ENCODE data around the gene SDHC.

DNA sequence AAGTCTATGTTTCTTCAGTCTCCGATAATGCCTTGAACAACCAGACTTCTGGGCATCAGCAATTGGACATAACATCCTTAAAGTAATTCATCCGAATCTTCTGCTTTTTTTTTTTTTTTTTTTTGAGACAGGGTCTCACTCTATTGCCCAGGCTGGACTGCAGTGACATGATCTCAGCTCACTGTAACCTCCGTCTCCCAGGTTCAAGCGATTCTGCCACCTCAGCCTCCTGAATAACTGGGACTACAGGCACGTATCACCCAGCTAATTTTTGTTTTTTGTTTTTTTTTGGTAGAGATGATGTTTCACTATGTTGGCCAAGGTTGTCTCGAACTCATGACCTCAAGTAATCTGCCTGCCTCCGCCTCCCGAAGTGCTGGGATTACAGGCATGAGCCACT is 77.4 kb downstream of the SDHC start:
- TF ChIP-seq, protein P1, sequence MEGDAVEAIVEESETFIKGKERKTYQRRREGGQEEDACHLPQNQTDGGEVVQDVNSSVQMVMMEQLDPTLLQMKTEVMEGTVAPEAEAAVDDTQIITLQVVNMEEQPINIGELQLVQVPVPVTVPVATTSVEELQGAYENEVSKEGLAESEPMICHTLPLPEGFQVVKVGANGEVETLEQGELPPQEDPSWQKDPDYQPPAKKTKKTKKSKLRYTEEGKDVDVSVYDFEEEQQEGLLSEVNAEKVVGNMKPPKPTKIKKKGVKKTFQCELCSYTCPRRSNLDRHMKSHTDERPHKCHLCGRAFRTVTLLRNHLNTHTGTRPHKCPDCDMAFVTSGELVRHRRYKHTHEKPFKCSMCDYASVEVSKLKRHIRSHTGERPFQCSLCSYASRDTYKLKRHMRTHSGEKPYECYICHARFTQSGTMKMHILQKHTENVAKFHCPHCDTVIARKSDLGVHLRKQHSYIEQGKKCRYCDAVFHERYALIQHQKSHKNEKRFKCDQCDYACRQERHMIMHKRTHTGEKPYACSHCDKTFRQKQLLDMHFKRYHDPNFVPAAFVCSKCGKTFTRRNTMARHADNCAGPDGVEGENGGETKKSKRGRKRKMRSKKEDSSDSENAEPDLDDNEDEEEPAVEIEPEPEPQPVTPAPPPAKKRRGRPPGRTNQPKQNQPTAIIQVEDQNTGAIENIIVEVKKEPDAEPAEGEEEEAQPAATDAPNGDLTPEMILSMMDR (IDR thresholded peaks at IDR 0.05; ENCODE audit: poor library complexity) = no peak
- no peak for TF ChIP-seq EZH2 (IDR thresholded peaks at IDR 0.05; ENCODE audit: borderline replicate concordance)
- no peak for TF ChIP-seq EZH2phosphoT487 (IDR thresholded peaks at IDR 0.05; ENCODE audit: low read depth, severe bottlenecking, unreplicated experiment)
